Astrocyte (in vitro differentiated cells and primary cell): Measurements from ENCODE around the gene MEMO1. TPM values are rescaled to one million over a fixed set of nuclear protein-coding genes. Genes with fewer than 3 reads are reported as not detected.
A peak's percentile ranks its signal among the peaks of the same experiment; 100 is the strongest.

ENCODE experiments used
- DNase-seq: peaks from one replicate; pipeline ENCODE4 v3.0.0-alpha.2; 2010; ENCODE audit warnings: low read depth
- FAIRE-seq: peaks from 2 replicates; lab custom pipeline; 2011; peaks lifted over from hg19 to GRCh38; lab: Jason Lieb, UNC
- H2AFZ ChIP-seq: 2 replicates; pipeline ENCODE4 v1.6.0; 2012; ENCODE audit warnings: low read depth, low read length, inconsistent platforms
- H3K27ac ChIP-seq: 2 replicates; pipeline ENCODE4 v1.5.1; 2011; ENCODE audit warnings: low read depth, low read length, inconsistent platforms
- H3K27me3 ChIP-seq: 2 replicates; pipeline ENCODE4 v1.6.0; 2011; ENCODE audit warnings: low read length, inconsistent platforms; ENCODE audit not compliant: insufficient read depth
- H3K36me3 ChIP-seq: 2 replicates; pipeline ENCODE4 v1.5.1; 2011; ENCODE audit warnings: low read length, inconsistent platforms; ENCODE audit not compliant: insufficient read depth
- H3K4me1 ChIP-seq: 2 replicates; pipeline ENCODE4 v1.5.1; 2011; ENCODE audit warnings: low read length, inconsistent platforms; ENCODE audit not compliant: insufficient read depth
- H3K4me2 ChIP-seq: 2 replicates; pipeline ENCODE4 v1.6.0; 2012; ENCODE audit warnings: low read length, inconsistent platforms
- H3K4me3 ChIP-seq: 2 replicates; pipeline ENCODE4 v1.5.1; 2011; ENCODE audit warnings: low read depth, mild to moderate bottlenecking, low read length, inconsistent platforms; ENCODE audit not compliant: insufficient read depth
- H3K79me2 ChIP-seq: 2 replicates; pipeline ENCODE4 v1.6.0; 2012; ENCODE audit warnings: mild to moderate bottlenecking, low read length, inconsistent platforms; ENCODE audit not compliant: insufficient read depth
- H3K9ac ChIP-seq: 2 replicates; pipeline ENCODE4 v1.6.0; 2012; ENCODE audit warnings: mild to moderate bottlenecking, low read length, inconsistent platforms
- H3K9me3 ChIP-seq: 2 replicates; pipeline ENCODE4 v1.5.1; 2012; ENCODE audit warnings: low read depth, mild to moderate bottlenecking, low read length, inconsistent platforms; ENCODE audit not compliant: insufficient read depth
- H4K20me1 ChIP-seq: 2 replicates; pipeline ENCODE4 v1.6.0; 2012; ENCODE audit warnings: low read length, inconsistent platforms; ENCODE audit not compliant: insufficient read depth
- H3K27ac Mint-ChIP-seq: one replicate; pipeline ENCODE4 v1.8.0; 2021; ENCODE audit warnings: mild to moderate bottlenecking, mixed read lengths; ENCODE audit not compliant: unreplicated experiment
- H3K27me3 Mint-ChIP-seq: one replicate; pipeline ENCODE4 v1.8.0; 2021; ENCODE audit warnings: low read depth, mixed read lengths; ENCODE audit not compliant: unreplicated experiment
- H3K36me3 Mint-ChIP-seq: one replicate; pipeline ENCODE4 v1.8.0; 2021; ENCODE audit warnings: low read depth, mixed read lengths; ENCODE audit not compliant: unreplicated experiment
- H3K4me1 Mint-ChIP-seq: one replicate; pipeline ENCODE4 v1.8.0; 2021; ENCODE audit warnings: low read depth, mixed read lengths; ENCODE audit not compliant: unreplicated experiment
- H3K4me3 Mint-ChIP-seq: one replicate; pipeline ENCODE4 v1.8.0; 2021; ENCODE audit warnings: mild to moderate bottlenecking, moderate library complexity, mixed read lengths; ENCODE audit not compliant: unreplicated experiment
- H3K9me3 Mint-ChIP-seq: one replicate; pipeline ENCODE4 v1.8.0; 2021; ENCODE audit warnings: mild to moderate bottlenecking, mixed read lengths; ENCODE audit not compliant: unreplicated experiment
- EZH2 ChIP-seq: IDR thresholded peaks from 2 replicates; pipeline ENCODE4 v1.6.1; 2012; ENCODE audit warnings: mild to moderate bottlenecking, low read length, inconsistent platforms; ENCODE audit not compliant: insufficient read depth
- total RNA-seq: library from RNA; stranded (reverse); gene quantifications from 2 replicates; pipeline ENCODE4 v1.2.1, GENCODE V29; 2021
- TF ChIP-seq, protein P1 (sequence below): IDR thresholded peaks from 2 replicates; pipeline ENCODE4 v1.5.1; 2011; ENCODE audit warnings: low read depth, mild to moderate bottlenecking, inconsistent platforms, low read length, moderate library complexity; ENCODE audit not compliant: insufficient read depth

MEMO1 gene
- total RNA-seq, 1 donor from 2014 or later: 65.2 TPM

DNA sequence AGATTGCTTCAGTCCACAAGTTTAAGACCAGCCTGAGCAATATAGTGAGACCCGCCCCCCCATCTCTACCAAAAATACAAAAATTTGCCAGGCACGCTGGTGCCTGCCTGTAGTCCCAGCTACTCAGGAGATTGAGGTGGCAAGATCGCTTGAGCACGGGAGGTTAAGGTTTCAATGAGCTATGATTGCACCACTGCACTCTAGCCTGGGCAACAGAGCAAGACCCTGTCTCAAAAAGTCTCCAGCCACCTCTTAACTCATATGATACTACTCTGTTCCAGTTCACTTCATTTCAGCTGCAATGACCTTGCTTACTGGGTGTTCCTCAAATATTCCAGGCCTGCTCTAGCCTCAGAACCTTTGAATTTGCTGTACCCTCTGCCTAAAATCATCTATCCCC is 11.4 kb downstream of the MEMO1 start:
- no peak for TF ChIP-seq EZH2
- TF ChIP-seq, protein P1, sequence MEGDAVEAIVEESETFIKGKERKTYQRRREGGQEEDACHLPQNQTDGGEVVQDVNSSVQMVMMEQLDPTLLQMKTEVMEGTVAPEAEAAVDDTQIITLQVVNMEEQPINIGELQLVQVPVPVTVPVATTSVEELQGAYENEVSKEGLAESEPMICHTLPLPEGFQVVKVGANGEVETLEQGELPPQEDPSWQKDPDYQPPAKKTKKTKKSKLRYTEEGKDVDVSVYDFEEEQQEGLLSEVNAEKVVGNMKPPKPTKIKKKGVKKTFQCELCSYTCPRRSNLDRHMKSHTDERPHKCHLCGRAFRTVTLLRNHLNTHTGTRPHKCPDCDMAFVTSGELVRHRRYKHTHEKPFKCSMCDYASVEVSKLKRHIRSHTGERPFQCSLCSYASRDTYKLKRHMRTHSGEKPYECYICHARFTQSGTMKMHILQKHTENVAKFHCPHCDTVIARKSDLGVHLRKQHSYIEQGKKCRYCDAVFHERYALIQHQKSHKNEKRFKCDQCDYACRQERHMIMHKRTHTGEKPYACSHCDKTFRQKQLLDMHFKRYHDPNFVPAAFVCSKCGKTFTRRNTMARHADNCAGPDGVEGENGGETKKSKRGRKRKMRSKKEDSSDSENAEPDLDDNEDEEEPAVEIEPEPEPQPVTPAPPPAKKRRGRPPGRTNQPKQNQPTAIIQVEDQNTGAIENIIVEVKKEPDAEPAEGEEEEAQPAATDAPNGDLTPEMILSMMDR: no peak
- Mint-ChIP-seq H3K4me3 (no peak overlapping the region), H3K9me3 (no peaks in the 10 kb centered on the region), H3K27ac (no peak overlapping the region), H3K4me1 (peaks cover 23% of the 10 kb centered on the region), H3K36me3 (no peaks in the 10 kb centered on the region), H3K27me3 (no peaks in the 10 kb centered on the region)
- no peak overlapping the region for H2AFZ ChIP-seq
- peaks cover 98% of the 10 kb centered on the region for H3K79me2 ChIP-seq
- FAIRE-seq: no peak
- DNase-seq: no peak
- H3K4me2 ChIP-seq: no peak overlapping the region
- no peak overlapping the region for H3K27ac ChIP-seq
- no peaks in the 10 kb centered on the region for H3K9me3 ChIP-seq
- H3K4me1 ChIP-seq: peaks cover 9% of the 10 kb centered on the region
- H3K36me3 ChIP-seq: no peaks in the 10 kb centered on the region
- no peak overlapping the region for H3K9ac ChIP-seq
- no peak overlapping the region for H3K4me3 ChIP-seq
- H4K20me1 ChIP-seq: peaks cover 73% of the 10 kb centered on the region
- H3K27me3 ChIP-seq: no peaks in the 10 kb centered on the region

DNA sequence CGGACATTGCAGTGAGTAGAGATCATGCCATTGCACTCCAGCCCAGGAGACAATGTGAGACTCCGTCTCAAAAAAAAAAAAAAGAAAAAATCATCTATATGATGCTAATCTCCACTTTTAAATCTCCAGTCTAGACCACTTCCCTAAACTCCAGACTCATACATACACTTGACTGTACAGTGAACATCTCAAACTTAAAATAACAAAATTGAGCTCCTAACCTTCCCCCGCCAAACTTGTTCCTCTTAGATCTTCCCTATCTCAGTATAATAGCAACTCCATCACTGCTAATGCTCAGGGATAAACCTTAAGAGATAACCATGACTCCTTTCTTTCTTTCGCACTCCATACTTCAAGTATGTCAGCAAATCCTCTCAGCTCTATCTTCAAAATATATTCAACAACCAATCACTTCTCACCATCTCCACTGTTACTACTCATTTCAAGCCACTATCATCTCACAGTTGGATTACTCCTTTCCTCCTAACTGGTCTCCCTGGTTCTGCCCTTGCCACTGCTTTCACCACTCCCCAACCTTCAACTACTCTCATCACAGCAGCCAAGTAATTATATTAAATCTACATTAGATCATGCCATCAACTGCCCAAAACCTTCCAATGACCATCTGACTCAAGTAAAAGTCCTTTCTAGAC is 12.0 kb downstream of the MEMO1 start:
- Mint-ChIP-seq H3K27me3 (no peaks in the 10 kb centered on the region), H3K4me3 (no peak overlapping the region), H3K9me3 (no peaks in the 10 kb centered on the region), H3K27ac (no peak overlapping the region), H3K4me1 (peaks cover 23% of the 10 kb centered on the region), H3K36me3 (no peaks in the 10 kb centered on the region)
- Histone ChIP-seq H3K9me3 (no peaks in the 10 kb centered on the region), H3K27me3 (no peaks in the 10 kb centered on the region), H3K79me2 (peaks cover 98% of the 10 kb centered on the region), H3K27ac (no peak overlapping the region), H3K4me1 (peaks cover 9% of the 10 kb centered on the region), H4K20me1 (peaks cover 67% of the 10 kb centered on the region), H3K4me2 (no peak overlapping the region), H3K4me3 (no peak overlapping the region), H3K9ac (no peak overlapping the region), H2AFZ (no peak overlapping the region), H3K36me3 (no peaks in the 10 kb centered on the region)
- DNase-seq (no peak), FAIRE-seq (no peak)
- no peak for TF ChIP-seq EZH2
- TF ChIP-seq, protein P1: no peak

DNA sequence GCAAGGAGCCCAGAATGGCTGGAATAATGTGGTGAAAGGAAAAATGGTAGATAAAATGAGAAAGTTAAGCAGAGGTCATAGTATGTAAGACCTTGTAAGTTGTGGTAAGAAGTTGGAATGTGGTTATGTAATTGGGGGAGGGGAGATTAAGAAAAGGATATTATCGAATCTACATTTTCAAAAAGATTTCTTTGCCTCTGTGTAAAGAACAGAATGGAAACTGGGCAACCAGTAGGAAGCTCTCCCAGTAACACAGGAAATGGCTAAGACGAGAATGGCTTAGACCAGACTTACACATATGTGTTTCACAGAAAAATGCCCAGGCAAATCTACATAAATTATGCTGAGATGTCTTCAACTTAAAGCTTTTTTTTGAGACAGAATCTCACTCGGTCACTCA is 13.2 kb downstream of the MEMO1 start:
- FAIRE-seq (no peak), DNase-seq (peak; percentile 57)
- H3K36me3 ChIP-seq: no peaks in the 10 kb centered on the region
- no peaks in the 10 kb centered on the region for H3K9me3 ChIP-seq
- H3K4me3 ChIP-seq: no peak overlapping the region
- TF ChIP-seq, protein P1: no peak
- TF ChIP-seq EZH2: no peak
- no peak overlapping the region for H3K9ac ChIP-seq
- peaks cover 71% of the 10 kb centered on the region for H4K20me1 ChIP-seq
- Mint-ChIP-seq H3K4me1 (peaks cover 24% of the 10 kb centered on the region), H3K36me3 (no peaks in the 10 kb centered on the region), H3K27ac (peak overlapping the region; percentile 43), H3K27me3 (no peaks in the 10 kb centered on the region), H3K4me3 (no peak overlapping the region), H3K9me3 (no peaks in the 10 kb centered on the region)
- no peak overlapping the region for H2AFZ ChIP-seq
- H3K27me3 ChIP-seq: no peaks in the 10 kb centered on the region
- peaks cover 98% of the 10 kb centered on the region for H3K79me2 ChIP-seq
- no peak overlapping the region for H3K27ac ChIP-seq
- H3K4me1 ChIP-seq: peaks cover 9% of the 10 kb centered on the region
- peak overlapping the region; percentile 43 for H3K4me2 ChIP-seq
